Neural crest cell (in vitro differentiated cells): ENCODE measurements around the gene MAPK12. TPM values are rescaled to one million over a fixed set of nuclear protein-coding genes. Genes with fewer than 3 reads are reported as not detected.

ENCODE experiments used
- DNase-seq: peaks from one replicate; pipeline ENCODE4 v3.0.0; 2021; ENCODE audit warnings: low read depth, mixed read lengths, low spot score
- H3K27ac Mint-ChIP-seq: one replicate; pipeline ENCODE4 v1.8.0; 2021; ENCODE audit warnings: mild to moderate bottlenecking, mixed read lengths; ENCODE audit not compliant: unreplicated experiment
- H3K27me3 Mint-ChIP-seq: 2 replicates; pipeline ENCODE4 v1.8.0; 2021; ENCODE audit warnings: low read depth, mild to moderate bottlenecking, mixed read lengths
- H3K36me3 Mint-ChIP-seq: 2 replicates; pipeline ENCODE4 v1.8.0; 2021; ENCODE audit warnings: low read depth, mild to moderate bottlenecking, mixed read lengths
- H3K4me1 Mint-ChIP-seq: 2 replicates; pipeline ENCODE4 v1.8.0; 2021; ENCODE audit warnings: mixed read lengths
- H3K4me3 Mint-ChIP-seq: one replicate; pipeline ENCODE4 v1.8.0; 2021; ENCODE audit warnings: mild to moderate bottlenecking, mixed read lengths
- H3K9me3 Mint-ChIP-seq: 2 replicates; pipeline ENCODE4 v1.8.0; 2021; ENCODE audit warnings: mixed read lengths
- long read RNA-seq: library from polyadenylated mRNA; unstranded; transcript quantifications from one replicate; pipeline ENCODE4 v2.0.0, GENCODE V29; 2020
- total RNA-seq: library from RNA; stranded (reverse); gene quantifications from 2 replicates; pipeline ENCODE4 v1.2.1, GENCODE V29; 2021
- TF ChIP-seq, protein P1 (sequence below): fragments of 200-600 bp; sonication (generic); conservative IDR thresholded peaks from 2 replicates; pipeline ENCODE4 v1.5.0; 2021; ENCODE audit warnings: antibody characterized with exemption, mild to moderate bottlenecking

Gene MAPK12
- 45.1 and 46.5 TPM in 2 replicates for total RNA-seq
- long read RNA-seq, partial matches to known transcripts = 2 of 3 reads
- long read RNA-seq, other reads (novel, unspliced or antisense) = 1 of 3 reads

DNA sequence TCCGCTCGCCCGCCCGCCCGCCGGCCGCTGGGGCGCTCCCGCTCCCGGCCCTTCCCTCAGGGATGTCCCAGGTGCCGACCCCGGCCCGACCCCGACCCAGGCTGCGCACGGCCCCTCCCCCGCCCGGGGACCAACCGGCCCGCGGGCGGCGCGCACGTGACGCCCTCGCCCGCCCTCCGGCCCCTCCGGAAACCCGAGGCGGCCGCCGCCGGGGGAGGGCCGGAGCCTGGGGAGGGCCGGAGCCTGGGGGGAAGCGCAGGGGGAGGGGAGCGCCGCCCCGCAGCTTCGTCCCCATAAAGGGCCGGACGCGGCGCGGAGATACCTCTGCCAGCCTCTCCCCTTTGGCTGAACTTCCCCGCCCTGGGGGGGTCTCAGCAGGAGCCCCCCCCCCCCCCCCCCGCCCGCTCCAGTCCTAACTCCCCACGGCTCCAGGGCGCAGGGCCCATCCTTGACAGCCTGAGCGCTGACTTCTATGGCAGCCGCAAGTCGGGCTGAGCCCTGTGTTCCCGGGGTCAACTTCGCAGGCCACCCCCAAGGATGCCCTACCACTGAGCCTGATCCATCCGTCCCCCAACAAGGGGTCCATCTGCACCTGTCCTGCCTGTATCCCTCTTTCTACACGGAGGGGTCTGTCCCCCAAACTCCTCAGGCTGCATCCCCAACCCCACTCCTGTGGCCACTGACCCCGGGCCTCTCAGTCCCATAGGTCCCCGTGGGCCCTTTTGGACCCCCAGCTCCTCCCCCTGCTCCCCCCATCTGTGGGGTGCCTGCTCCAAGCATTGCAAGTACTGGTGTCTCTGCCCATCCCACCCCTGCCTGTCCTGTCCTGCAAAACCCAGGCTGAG, at the start of gene MAPK12:
Gene MAPK12, minus strand, starts transcription at position 69 of the 845 bp plus-strand sequence. CDS start 174 bp downstream, outside the sequence.
- Mint-ChIP-seq H3K36me3 (no peaks in the 10 kb centered on the region), H3K27ac (no peak within 1 kb of the TSS), H3K4me1 (peaks cover 5% of the 10 kb centered on the region), H3K9me3 (no peaks in the 10 kb centered on the region), H3K4me3 (peak within 1 kb of the TSS; percentile 81), H3K27me3 (peaks cover 3% of the 10 kb centered on the region)
- no peak for DNase-seq
- TF ChIP-seq, protein P1, sequence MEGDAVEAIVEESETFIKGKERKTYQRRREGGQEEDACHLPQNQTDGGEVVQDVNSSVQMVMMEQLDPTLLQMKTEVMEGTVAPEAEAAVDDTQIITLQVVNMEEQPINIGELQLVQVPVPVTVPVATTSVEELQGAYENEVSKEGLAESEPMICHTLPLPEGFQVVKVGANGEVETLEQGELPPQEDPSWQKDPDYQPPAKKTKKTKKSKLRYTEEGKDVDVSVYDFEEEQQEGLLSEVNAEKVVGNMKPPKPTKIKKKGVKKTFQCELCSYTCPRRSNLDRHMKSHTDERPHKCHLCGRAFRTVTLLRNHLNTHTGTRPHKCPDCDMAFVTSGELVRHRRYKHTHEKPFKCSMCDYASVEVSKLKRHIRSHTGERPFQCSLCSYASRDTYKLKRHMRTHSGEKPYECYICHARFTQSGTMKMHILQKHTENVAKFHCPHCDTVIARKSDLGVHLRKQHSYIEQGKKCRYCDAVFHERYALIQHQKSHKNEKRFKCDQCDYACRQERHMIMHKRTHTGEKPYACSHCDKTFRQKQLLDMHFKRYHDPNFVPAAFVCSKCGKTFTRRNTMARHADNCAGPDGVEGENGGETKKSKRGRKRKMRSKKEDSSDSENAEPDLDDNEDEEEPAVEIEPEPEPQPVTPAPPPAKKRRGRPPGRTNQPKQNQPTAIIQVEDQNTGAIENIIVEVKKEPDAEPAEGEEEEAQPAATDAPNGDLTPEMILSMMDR = no peak

DNA sequence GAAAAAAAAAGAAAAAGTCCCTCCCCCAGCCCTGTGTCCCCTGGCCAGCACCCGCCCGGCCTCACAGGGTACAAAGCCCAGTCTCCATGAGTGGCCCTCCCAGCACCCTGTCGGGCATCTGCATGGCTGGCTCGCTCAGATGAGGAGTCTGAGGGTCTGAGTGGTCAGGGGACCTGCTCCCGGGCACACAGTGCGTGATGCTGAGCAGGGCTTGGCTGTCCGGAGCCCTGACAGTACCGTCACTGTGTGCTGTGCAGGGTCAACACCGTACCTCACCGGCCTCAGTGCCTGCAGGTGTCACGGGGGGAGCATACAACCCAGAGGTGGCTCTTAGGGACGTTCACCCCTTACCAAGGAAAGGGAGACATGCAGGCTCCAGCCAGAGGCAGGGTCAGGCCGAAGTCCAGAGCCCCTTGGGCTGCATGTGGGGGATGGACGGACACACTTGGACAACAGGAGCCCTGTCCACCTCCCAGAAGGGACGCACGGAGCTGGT, 49.5 kb upstream of the MAPK12 start:
- Mint-ChIP-seq H3K4me3 (no peak overlapping the region), H3K27me3 (no peaks in the 10 kb centered on the region), H3K27ac (no peak overlapping the region), H3K36me3 (no peaks in the 10 kb centered on the region), H3K9me3 (no peaks in the 10 kb centered on the region), H3K4me1 (peaks cover 16% of the 10 kb centered on the region)
- DNase-seq = no peak
- TF ChIP-seq, protein P1 = no peak

DNA sequence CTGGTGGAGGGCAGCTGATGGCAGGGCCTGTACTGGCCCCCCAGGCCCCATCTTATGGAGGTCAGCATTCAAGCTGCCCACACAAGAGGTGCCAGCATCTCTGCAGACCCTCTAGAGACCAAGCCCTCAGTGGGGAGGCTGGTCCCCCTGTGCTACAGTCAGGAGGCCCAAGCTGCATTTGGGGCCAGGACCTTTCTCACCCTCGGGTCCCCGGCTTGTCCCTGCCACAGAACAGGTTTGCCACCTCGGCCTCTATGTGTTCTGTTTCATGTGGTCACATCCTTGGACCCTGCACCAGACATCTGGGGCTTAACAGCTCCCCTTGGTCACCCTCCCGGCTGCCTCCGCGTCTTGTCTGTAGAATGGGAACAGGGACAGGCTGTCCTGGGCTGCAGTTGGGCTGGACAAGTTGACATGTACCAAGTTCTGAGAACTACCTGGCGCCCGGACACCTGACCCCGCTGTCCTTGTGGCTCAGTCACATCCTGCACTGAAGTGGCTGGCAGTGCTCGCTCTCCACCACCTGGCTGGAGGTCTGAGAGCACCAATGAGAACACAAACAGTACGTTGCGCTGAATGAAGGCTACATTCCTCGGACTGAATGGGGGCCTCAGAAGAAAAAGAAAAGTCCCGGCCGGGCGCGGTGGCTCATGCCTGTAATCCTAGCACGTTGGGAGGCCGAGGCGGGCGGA, 48.7 kb upstream of the MAPK12 start:
- DNase-seq = no peak
- Mint-ChIP-seq H3K9me3 (no peaks in the 10 kb centered on the region), H3K4me1 (peaks cover 20% of the 10 kb centered on the region), H3K4me3 (peak overlapping the region; percentile 72), H3K27ac (no peak overlapping the region), H3K27me3 (no peaks in the 10 kb centered on the region), H3K36me3 (no peaks in the 10 kb centered on the region)
- TF ChIP-seq, protein P1 = no peak

DNA sequence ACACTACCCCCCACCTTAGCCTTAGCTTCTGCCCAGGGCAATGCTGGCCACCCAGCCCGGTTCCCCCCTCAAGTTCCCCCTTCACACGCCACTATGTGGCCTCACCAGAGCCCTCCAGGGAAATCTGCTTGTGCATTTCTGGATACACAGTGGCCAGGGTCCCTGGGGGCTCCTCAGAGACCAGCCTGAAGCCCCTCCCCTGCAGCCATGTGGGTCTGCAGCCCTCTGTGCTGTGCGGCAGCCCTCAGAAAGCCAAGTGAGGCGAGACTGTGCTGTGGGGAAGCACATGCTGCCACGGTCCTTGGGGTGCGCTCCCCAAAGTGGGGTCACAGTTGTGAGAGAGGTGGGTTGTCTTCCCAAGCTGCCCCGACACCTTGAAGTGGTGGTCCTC, 48.1 kb upstream of the MAPK12 start:
- H3K27me3 Mint-ChIP-seq = no peaks in the 10 kb centered on the region

DNA sequence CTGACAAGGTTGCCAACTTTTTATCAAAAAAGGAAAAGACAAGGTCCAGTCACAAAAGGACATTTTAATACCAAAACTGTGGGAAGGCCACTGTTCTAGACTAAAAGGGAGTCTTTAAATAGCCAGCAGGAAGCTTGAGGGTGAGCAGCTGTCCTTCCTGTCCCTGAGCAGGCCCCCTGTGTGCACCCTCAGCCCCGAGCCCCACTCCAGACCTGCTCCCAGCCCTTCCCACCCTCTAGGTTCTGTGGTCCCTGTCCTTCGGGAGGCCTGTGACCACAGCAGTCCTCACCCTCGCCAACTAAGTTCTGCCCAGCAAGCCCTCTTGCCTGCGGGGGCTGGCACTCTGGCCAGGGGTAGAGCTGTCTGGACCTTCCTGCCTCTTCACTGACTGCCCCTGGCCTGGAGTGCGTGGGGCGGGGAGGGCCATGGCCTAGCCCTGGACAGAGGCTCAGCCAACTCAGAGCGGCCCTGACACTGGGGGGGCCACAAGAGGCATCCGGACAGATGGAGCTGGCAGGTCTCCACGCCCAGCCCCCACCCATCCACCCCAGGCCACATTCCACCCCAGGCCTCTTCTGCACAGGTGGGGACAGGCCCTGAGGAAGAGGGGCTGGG, 47.6 kb upstream of the MAPK12 start:
- Mint-ChIP-seq H3K9me3 (no peaks in the 10 kb centered on the region), H3K4me3 (peak overlapping the region; percentile 89), H3K36me3 (no peaks in the 10 kb centered on the region), H3K27me3 (no peaks in the 10 kb centered on the region), H3K27ac (peak overlapping the region; percentile 92), H3K4me1 (peaks cover 15% of the 10 kb centered on the region)
- DNase-seq = no peak
- TF ChIP-seq, protein P1 = no peak

More for the DNA sequence above, 48.1 kb upstream of the MAPK12 start:
- peaks cover 20% of the 10 kb centered on the region for H3K4me1 Mint-ChIP-seq
- no peaks in the 10 kb centered on the region for H3K9me3 Mint-ChIP-seq
- H3K36me3 Mint-ChIP-seq = no peaks in the 10 kb centered on the region
- TF ChIP-seq, protein P1 = no peak
- peak overlapping the region; percentile 72 for H3K4me3 Mint-ChIP-seq
- no peak for DNase-seq
- no peak overlapping the region for H3K27ac Mint-ChIP-seq
